ENCODE measurements around the gene GALM.
"Not testable (repeated sequence)": the region's sequence is repeated elsewhere in the genome, so short reads cannot be mapped to it uniquely, and the experiment has no call there.

The GALM gene

DNA sequence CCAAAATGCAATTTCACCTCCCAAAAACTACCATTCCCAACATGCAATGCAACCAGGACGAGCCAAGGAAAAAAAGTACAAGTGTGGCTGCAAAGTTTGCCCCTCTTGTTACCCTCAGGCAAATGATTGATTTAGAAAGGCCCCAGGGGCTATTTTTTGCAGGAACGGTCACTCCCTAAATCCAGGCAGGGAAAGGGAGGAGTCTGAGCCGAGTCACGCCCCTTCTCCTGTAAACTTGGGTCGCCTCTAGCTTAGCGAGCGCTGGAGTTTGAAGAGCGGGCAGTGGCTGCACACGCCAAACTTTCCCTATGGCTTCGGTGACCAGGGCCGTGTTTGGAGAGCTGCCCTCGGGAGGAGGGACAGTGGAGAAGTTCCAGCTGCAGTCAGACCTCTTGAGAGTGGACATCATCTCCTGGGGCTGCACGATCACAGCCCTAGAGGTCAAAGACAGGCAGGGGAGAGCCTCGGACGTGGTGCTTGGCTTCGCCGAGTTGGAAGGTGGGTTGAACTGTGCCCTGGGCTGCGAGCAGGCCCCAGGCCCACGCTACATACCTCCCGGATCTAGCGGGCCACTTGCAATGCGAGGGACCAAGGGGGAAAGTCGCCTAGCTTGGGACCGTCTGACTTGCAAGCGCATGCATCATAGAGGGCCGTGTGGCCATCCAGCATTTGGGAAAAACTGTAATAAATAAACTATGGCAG lies at the start of gene GALM:
GALM (plus strand) TSS at position 261 of the 702 bp plus-strand sequence; CDS start at position 309, 48 bp downstream.
- no peak for DNase-seq

GRCh38 chr2:38617301-38617700 lies 48.6 kb upstream of the GALM start:
- no peak for DNase-seq

GRCh38 chr2:38619458-38620164 lies 46.3 kb upstream of the GALM start:
- no peak for DNase-seq

DNA sequence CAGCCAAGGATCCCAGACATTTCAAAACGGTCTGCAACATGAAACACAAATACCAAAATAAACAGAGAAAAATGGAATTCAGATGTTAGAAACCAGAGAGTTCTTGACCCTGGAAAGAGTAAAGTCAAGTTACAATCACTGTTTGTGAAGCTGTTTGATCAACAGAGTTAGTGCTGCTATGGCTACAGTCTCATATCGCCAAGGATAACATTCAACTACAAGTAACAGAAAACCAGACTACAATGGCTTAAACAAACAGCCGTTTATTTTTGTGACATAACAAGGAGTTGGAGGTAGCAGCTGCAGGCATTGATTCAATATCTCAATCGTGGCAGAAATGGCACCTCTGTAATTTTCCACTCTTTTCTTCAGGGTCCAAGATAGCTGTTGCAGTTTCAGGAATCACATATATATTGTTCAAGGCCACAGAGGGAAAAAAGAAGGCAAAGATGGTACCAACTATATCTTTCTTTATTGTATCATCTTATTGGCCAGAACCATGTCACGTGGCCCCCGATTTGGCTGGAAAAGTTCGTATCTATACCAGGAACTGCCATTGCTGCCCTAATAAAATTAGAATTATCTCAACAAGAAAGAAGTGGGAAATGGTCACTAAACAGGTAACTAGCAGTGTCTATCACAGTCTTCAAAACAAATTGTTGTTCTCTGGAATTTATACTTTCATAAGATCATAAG lies 45.5 kb upstream of the GALM start:
- no peak for DNase-seq

GRCh38 chr2:38621018-38621417 lies 44.9 kb upstream of the GALM start:
- DNase-seq = no peak

DNA sequence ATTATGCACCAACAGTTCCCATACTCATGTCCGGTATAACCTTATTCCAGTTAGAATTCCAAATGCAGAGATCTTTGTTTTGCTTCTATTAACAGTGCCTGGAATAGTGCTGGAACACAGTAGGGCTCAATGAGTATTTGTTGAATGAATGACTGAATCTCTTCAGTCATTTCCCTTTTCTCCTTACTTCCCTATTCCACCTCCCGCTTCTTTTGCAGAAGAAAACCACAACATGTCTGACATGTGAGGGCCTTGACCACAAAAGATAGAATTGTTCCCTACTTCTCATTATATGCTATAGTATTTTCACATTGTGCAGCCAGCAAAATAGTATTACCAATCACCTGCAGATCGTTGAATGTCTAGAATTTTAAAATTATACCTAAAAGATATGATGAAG lies 43.7 kb upstream of the GALM start:
- DNase-seq = no peak

DNA sequence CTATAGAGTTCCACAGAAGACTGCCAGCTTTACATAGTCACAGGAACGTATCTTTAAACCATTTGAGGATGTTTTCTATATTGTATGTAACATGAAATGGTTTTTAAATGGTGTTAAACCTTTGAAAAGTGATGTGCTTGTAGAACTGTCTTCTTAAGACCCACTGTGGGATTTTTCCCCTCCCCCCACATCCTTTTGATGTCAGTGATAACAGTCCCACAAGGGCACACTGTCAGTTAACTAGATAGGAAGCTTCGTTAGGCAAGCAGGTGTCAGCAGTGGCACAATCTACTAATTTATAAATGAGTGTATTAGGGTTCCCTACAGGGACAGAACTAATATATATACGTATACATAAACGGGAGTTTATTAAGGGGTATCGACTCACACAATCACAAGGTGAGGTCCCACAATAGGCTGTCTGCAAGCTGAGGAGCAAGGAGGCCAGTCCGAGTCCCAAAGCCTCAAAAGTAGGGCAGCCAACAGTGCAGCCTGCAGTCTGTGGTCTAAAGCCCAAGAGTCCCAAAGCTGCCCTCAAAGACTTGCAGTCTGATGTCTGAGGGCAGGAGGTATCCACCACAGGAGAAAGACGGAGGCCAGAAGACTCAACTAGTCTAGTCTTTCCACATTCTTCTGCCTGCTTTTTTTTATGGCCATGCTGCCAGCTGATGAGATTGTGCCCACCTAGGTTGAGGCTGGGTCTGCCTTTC lies 39.4 kb upstream of the GALM start:
- DNase-seq = no peak

- no peak for DNase-seq
These were observed 38.5 kb upstream of the GALM start for GRCh38 chr2:38627391-38627790.

- DNase-seq = no peak
These were observed 36.2 kb upstream of the GALM start for GRCh38 chr2:38629684-38630083.

DNA sequence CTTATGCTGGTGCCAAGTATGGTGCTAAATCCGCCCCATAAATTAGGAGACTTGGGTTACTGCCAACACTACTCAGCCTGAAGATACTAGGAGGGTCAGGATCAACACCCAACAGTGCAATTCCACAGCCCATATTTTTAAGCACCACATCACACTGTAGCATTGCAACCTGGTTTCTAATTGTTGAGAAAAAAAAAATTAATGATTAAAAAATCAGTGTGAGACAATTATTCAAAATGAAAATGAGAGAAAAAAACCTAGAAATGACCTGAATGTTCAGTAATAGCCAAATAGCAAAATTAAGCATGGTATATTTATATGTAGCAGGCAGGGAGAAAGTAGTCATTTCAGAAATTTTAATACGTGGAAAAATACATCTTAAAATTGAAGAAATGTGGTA lies 33.9 kb upstream of the GALM start:
- no peak for DNase-seq

DNA sequence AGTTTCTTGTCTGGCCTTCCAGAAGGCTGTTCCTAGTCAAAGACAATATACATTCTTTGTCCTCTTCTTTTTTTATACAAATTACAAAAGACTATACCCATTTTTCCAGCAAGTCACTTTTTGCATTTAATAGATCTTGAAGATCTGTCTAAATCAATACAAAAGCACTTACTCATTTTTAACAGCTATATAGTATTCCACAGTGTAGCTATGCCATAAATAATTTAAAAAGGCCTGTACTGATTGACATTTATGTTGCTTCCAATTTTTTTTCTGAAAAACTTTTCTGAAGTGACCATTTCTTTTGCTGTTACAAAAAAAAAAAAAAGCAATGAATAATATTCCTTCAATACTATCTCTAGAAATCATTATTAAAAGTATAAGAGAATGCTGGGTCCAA lies 32.9 kb upstream of the GALM start:
- no peak for DNase-seq

GRCh38 chr2:38633895-38634294 lies 32.0 kb upstream of the GALM start:
- DNase-seq = no peak

GRCh38 chr2:38634684-38635083 lies 31.2 kb upstream of the GALM start:
- DNase-seq = no peak

GRCh38 chr2:38635139-38635538 lies 30.8 kb upstream of the GALM start:
- no peak for DNase-seq

GRCh38 chr2:38636069-38636468 lies 29.8 kb upstream of the GALM start:
- DNase-seq = no peak

GRCh38 chr2:38642373-38643017 lies 23.4 kb upstream of the GALM start:
- not testable (repeated sequence) for DNase-seq

DNA sequence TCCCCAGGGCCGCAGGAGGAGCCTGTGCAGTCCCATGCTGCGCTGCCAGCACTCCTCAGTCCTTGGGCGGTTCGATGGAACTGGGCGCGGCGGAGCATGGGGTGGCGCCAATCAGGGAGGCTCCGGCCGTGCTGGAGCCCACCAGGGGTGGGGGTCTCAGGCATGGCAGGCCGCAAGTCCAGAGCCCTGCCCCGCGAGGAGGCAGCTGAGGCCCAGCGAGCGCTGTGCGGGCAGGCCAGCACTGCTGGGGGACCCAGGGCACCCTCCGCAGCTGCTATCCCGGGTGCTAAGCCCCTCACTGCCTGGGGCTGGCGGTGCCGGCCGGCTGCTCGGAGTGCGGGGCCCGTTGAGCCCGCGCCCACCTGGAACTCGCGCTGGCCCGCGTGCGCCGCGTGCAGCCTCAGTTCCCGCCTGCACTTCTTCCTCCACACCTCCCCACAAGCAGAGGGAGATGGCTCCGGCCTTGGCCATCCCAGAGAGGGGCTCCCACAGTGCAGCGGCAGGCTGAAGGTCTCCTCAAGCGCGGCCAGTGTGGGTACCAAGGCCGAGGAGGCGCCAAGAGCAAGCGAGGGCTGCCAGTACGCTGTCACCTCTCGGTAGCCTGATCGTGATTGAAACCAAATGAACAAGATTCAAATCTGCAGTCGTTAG lies 22.8 kb upstream of the GALM start:
- DNase-seq = no peak

- DNase-seq = not testable (repeated sequence)
These were observed 22.0 kb upstream of the GALM start for GRCh38 chr2:38643683-38644511.

GRCh38 chr2:38648107-38648761 lies 17.7 kb upstream of the GALM start:
- no peak for DNase-seq

DNA sequence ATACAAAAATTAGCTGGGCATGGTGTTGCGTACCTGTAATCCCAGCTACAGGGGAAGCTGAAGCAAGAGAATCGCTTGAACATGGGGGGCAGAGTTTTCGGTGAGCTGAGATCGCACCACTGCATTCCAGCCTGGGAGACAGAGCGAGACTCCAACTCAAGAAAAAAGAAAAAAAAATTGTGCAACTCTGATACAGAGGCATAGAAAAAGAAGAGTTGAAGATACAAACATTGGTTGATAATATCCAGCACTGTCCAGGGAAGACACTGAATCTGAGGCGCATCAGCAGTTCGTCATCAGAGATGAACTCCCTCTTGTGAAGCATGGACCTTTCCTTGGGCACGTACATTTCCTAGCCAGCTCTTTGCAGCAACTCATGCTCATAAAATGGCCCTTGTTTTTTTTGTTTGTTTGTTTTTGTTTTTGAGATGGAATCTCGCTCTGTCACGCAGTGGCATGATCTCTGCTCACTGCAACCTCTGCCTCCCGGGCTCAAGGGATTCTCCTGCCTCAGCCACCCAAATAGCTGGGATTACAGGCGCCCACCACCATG lies 16.7 kb upstream of the GALM start:
- DNase-seq = no peak

All from NCI-H1694 treated with DMSO at 0.1 percent for 48 hours (cell line).